GM19438 (cell line): Measurements from ENCODE around the gene BPIFA1.

Source experiments
- ATAC-seq: cut with Tn5 transposase; IDR thresholded peaks from one replicate; pipeline ENCODE4 v1.9.1; 2021; ENCODE audit warnings: low read depth; ENCODE audit not compliant: unreplicated experiment

Gene BPIFA1

GRCh38 chr20:33235696-33236095 lies at the start of gene BPIFA1:
BPIFA1 (plus strand) TSS chr20:33235996; CDS start chr20:33237712, 1,716 bp downstream.
- ATAC-seq = no peak

GRCh38 chr20:33187491-33187890 lies 48.3 kb upstream of the BPIFA1 start:
- no peak for ATAC-seq

- no peak for ATAC-seq
These were observed 47.4 kb upstream of the BPIFA1 start for GRCh38 chr20:33188421-33188820.

- no peak for ATAC-seq
These were observed 44.3 kb upstream of the BPIFA1 start for GRCh38 chr20:33191484-33191883.

- ATAC-seq = no peak
These were observed 43.8 kb upstream of the BPIFA1 start for GRCh38 chr20:33191955-33192354.

GRCh38 chr20:33192912-33193501 lies 42.8 kb upstream of the BPIFA1 start:
- ATAC-seq = no peak

- ATAC-seq = no peak
These were observed 36.8 kb upstream of the BPIFA1 start for GRCh38 chr20:33199026-33199425.

- ATAC-seq = no peak
These were observed 33.3 kb upstream of the BPIFA1 start for GRCh38 chr20:33202451-33202850.

- ATAC-seq = no peak
These were observed 32.4 kb upstream of the BPIFA1 start for GRCh38 chr20:33203444-33203843.

- no peak for ATAC-seq
These were observed 26.0 kb upstream of the BPIFA1 start for GRCh38 chr20:33209789-33210188.

GRCh38 chr20:33210371-33210770 lies 25.4 kb upstream of the BPIFA1 start:
- ATAC-seq = no peak

- no peak for ATAC-seq
These were observed 23.9 kb upstream of the BPIFA1 start for GRCh38 chr20:33211817-33212424.

GRCh38 chr20:33217052-33217451 lies 18.7 kb upstream of the BPIFA1 start, which contains the start of gene BPIFA3:
BPIFA3 (plus strand) TSS chr20:33217352; CDS start chr20:33217537, 185 bp downstream.
- no peak for ATAC-seq

GRCh38 chr20:33224399-33224798 lies 11.4 kb upstream of the BPIFA1 start:
- ATAC-seq = no peak

- ATAC-seq = no peak
These were observed 6.0 kb upstream of the BPIFA1 start for GRCh38 chr20:33229843-33230242.

GRCh38 chr20:33231237-33231636 lies 4.6 kb upstream of the BPIFA1 start:
- no peak for ATAC-seq

GRCh38 chr20:33232486-33233072 lies 3.2 kb upstream of the BPIFA1 start:
- no peak for ATAC-seq

GRCh38 chr20:33233129-33233774 lies 2.5 kb upstream of the BPIFA1 start:
- no peak for ATAC-seq

GRCh38 chr20:33234050-33234449 lies 1.7 kb upstream of the BPIFA1 start:
- ATAC-seq = no peak

GRCh38 chr20:33236351-33236750 lies 555 bp downstream of the BPIFA1 start:
- ATAC-seq = no peak

GRCh38 chr20:33237989-33238388 lies 2.2 kb downstream of the BPIFA1 start:
- no peak for ATAC-seq

GRCh38 chr20:33239418-33239817 lies 3.6 kb downstream of the BPIFA1 start:
- ATAC-seq = no peak
